HepG2 (cell line): ENCODE measurements around the gene PSD4. TPM values are rescaled to one million over a fixed set of nuclear protein-coding genes. Genes with fewer than 3 reads are reported as not detected.
A peak's percentile ranks its signal among the peaks of the same experiment; 100 is the strongest.

ENCODE experiments used
- AHR ChIP-seq: IDR thresholded peaks from 2 replicates; pipeline ENCODE4 v1.6.1; 2018; ENCODE audit warnings: missing genetic modification reagents, missing compliant biosample characterization
- KDM1A ChIP-seq: IDR thresholded peaks from 2 replicates; pipeline ENCODE4 v1.6.1; 2016; ENCODE audit warnings: missing compliant biosample characterization
- NFE2L2 ChIP-seq: fragments of 150-350 bp; IDR thresholded peaks from 2 replicates; pipeline ENCODE4 v1.6.1; 2014; ENCODE audit warnings: low read length
- SAP130 ChIP-seq: IDR thresholded peaks from 2 replicates; pipeline ENCODE4 v1.6.1; 2016; ENCODE audit warnings: low read depth
- SRSF4 ChIP-seq: fragments of 200-400 bp; formaldehyde crosslinking; IDR thresholded peaks from one replicate; pipeline ENCODE4 v1.6.1; 2018; ENCODE audit warnings: mild to moderate bottlenecking, low read depth, low read length, moderate library complexity; ENCODE audit not compliant: poor library complexity, severe bottlenecking
- ZFP90 ChIP-seq: sonication (generic); formaldehyde crosslinking; IDR thresholded peaks from 2 replicates; pipeline ENCODE4 v1.8.0; 2022; ENCODE audit warnings: missing genetic modification reagents, mild to moderate bottlenecking, inconsistent platforms, borderline replicate concordance
- ZNF101 ChIP-seq: sonication (generic); formaldehyde crosslinking; IDR thresholded peaks from 2 replicates; pipeline ENCODE4 v1.4.0; 2020; ENCODE audit warnings: mild to moderate bottlenecking, low read depth, missing genetic modification reagents, borderline replicate concordance
- ZNF160 ChIP-seq: sonication (generic); formaldehyde crosslinking; IDR thresholded peaks from 2 replicates; pipeline ENCODE4 v1.8.0; 2022; ENCODE audit warnings: mild to moderate bottlenecking, inconsistent platforms, missing genetic modification reagents
- ZNF260 ChIP-seq: sonication (generic); formaldehyde crosslinking; IDR thresholded peaks from 2 replicates; pipeline ENCODE4 v1.4.0; 2020; ENCODE audit warnings: missing genetic modification reagents, low read depth, mild to moderate bottlenecking, borderline replicate concordance
- ZNF296 ChIP-seq: sonication (generic); formaldehyde crosslinking; conservative IDR thresholded peaks from 2 replicates; pipeline ENCODE4 v1.5.0; 2020; ENCODE audit warnings: mild to moderate bottlenecking, missing genetic modification reagents
- ZNF326 ChIP-seq: sonication (generic); formaldehyde crosslinking; IDR thresholded peaks from 2 replicates; pipeline ENCODE4 v1.4.0; 2020; ENCODE audit warnings: missing genetic modification reagents, borderline replicate concordance
- ZNF335 ChIP-seq: sonication (generic); formaldehyde crosslinking; IDR thresholded peaks from 2 replicates; pipeline ENCODE4 v1.4.0; 2020; ENCODE audit warnings: missing genetic modification reagents
- ZNF484 ChIP-seq: sonication (generic); formaldehyde crosslinking; IDR thresholded peaks from 2 replicates; pipeline ENCODE4 v1.5.1; 2020; ENCODE audit warnings: mild to moderate bottlenecking, low read depth, missing genetic modification reagents, borderline replicate concordance
- ZNF589 ChIP-seq: sonication (generic); formaldehyde crosslinking; conservative IDR thresholded peaks from 2 replicates; pipeline ENCODE4 v1.8.0; 2022; ENCODE audit warnings: mild to moderate bottlenecking, moderate library complexity, missing genetic modification reagents
- ZNF629 ChIP-seq: sonication (generic); formaldehyde crosslinking; conservative IDR thresholded peaks from 2 replicates; pipeline ENCODE4 v1.5.0; 2020; ENCODE audit warnings: missing genetic modification reagents
- ZNF773 ChIP-seq: sonication (generic); formaldehyde crosslinking; IDR thresholded peaks from 2 replicates; pipeline ENCODE4 v1.4.0; 2020; ENCODE audit warnings: missing genetic modification reagents, borderline replicate concordance
- ZNF841 ChIP-seq: sonication (generic); formaldehyde crosslinking; IDR thresholded peaks from 2 replicates; pipeline ENCODE4 v1.8.1; 2023; ENCODE audit warnings: missing genetic modification reagents, borderline replicate concordance
- ZSCAN12 ChIP-seq: sonication (generic); formaldehyde crosslinking; IDR thresholded peaks from 2 replicates; pipeline ENCODE4 v1.9.0; 2021; ENCODE audit warnings: mild to moderate bottlenecking, missing genetic modification reagents
- polyA plus RNA-seq, 8 experiments: library from polyadenylated mRNA; depleted of rRNA in 3 of 8; stranded (reverse) in 7 of 8; unstranded in 1 of 8; fragments of >200 nt; fragmentation: Illumina TruSeq in 4 of 8; extraction: Trizol in 4 of 8; gene quantifications; 2 replicates each; pipeline versions ENCODE4 v1.2.1 to v1.2.3, GENCODE V29; 2011 to 2016; ENCODE audit warnings: low read depth in 4 of 8, missing spikeins in 1 of 8, mixed read lengths in 1 of 8; ENCODE audit not compliant: insufficient read depth in 1 of 8
- total RNA-seq, 5 experiments: library from RNA; depleted of rRNA; stranded (reverse); fragments of >200 nt; fragmentation: Illumina TruSeq; extraction: Trizol; gene quantifications; 2 replicates each; pipeline ENCODE4 v1.2.3, GENCODE V29; 2016; ENCODE audit warnings: low read depth in 1 of 5
- TF ChIP-seq, protein P1 (sequence below): sonication (generic); formaldehyde crosslinking; IDR thresholded peaks from 2 replicates; pipeline ENCODE4 v1.8.1; 2023; ENCODE audit warnings: missing genetic modification reagents, mild to moderate bottlenecking, borderline replicate concordance
- TF ChIP-seq, protein P2 (sequence below): sonication (generic); formaldehyde crosslinking; IDR thresholded peaks from 2 replicates; pipeline ENCODE4 v1.4.0; 2020; ENCODE audit warnings: missing genetic modification reagents
- TF ChIP-seq, protein P3 (sequence below): fragments of 450-650 bp; IDR thresholded peaks from 2 replicates; pipeline ENCODE4 v1.6.1; 2016
- TF ChIP-seq, protein P4 (sequence below): sonication (generic); formaldehyde crosslinking; IDR thresholded peaks from 2 replicates; pipeline ENCODE4 v1.4.0; 2020; ENCODE audit warnings: low read depth, missing genetic modification reagents
- TF ChIP-seq, protein P5 (sequence below): sonication (generic); formaldehyde crosslinking; IDR thresholded peaks from 2 replicates; pipeline ENCODE4 v1.5.1; 2020; ENCODE audit warnings: missing genetic modification reagents, mild to moderate bottlenecking, borderline replicate concordance

The PSD4 gene
- total and polyA plus RNA-seq, 2 of the 13 experiments (the other 11 are each of a cell fraction or from before 2014, with no cell fraction given) = 5.8 to 9.4 TPM

DNA sequence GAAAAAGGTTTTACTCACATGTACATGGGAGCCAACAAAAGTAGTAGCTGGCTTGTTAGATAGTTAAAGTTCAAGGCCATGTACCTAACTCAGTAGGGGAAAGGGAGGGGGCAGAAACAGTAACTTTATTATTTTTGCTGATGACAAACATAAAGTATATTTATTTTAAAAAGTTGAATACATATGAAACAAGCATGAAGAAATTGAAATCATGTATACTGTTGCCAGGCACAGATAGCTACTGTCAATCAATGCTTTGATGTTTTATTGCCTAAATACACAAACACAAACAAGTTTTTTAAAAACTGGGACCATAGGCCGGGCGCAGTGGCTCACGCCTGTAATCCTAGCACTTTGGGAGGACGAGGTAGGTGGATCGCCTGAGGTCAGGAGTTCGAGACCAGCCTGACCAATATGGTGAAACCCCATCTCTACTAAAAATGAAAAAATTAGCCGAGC, 7.6 kb upstream of the PSD4 start (continued):
- TF ChIP-seq ZNF589 (no peak), SRSF4 (no peak), ZNF326 (CRISPR knock-in tag) (no peak), NFE2L2 (no peak), ZNF629 (0 out of 2 replicates have a peak, but pooled peaks have one; percentile 17), ZNF484 (no peak), ZNF260 (no peak), ZNF335 (CRISPR knock-in tag) (no peak), AHR (CRISPR knock-in tag) (no peak), KDM1A (CRISPR knock-in tag) (peak; percentile 8; the same call in 1 of the 2 replicates), ZSCAN12 (CRISPR knock-in tag) (no peak), SAP130 (peak; percentile 30; the same call in 1 of the 2 replicates), ZNF841 (CRISPR knock-in tag) (no peak), ZFP90 (CRISPR knock-in tag) (no peak), ZNF773 (CRISPR knock-in tag) (no peak), ZNF296 (CRISPR knock-in tag) (no peak), ZNF160 (CRISPR knock-in tag) (no peak), ZNF101 (CRISPR knock-in tag) (no peak)
- TF ChIP-seq, protein P1, sequence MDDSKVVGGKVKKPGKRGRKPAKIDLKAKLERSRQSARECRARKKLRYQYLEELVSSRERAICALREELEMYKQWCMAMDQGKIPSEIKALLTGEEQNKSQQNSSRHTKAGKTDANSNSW = no peak
- TF ChIP-seq, protein P2, sequence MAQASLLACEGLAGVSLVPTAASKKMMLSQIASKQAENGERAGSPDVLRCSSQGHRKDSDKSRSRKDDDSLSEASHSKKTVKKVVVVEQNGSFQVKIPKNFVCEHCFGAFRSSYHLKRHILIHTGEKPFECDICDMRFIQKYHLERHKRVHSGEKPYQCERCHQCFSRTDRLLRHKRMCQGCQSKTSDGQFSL (CRISPR knock-in tag) = no peak
- TF ChIP-seq, protein P3, sequence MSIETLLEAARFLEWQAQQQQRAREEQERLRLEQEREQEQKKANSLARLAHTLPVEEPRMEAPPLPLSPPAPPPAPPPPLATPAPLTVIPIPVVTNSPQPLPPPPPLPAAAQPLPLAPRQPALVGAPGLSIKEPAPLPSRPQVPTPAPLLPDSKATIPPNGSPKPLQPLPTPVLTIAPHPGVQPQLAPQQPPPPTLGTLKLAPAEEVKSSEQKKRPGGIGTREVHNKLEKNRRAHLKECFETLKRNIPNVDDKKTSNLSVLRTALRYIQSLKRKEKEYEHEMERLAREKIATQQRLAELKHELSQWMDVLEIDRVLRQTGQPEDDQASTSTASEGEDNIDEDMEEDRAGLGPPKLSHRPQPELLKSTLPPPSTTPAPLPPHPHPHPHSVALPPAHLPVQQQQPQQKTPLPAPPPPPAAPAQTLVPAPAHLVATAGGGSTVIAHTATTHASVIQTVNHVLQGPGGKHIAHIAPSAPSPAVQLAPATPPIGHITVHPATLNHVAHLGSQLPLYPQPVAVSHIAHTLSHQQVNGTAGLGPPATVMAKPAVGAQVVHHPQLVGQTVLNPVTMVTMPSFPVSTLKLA = no peak
- TF ChIP-seq, protein P4, sequence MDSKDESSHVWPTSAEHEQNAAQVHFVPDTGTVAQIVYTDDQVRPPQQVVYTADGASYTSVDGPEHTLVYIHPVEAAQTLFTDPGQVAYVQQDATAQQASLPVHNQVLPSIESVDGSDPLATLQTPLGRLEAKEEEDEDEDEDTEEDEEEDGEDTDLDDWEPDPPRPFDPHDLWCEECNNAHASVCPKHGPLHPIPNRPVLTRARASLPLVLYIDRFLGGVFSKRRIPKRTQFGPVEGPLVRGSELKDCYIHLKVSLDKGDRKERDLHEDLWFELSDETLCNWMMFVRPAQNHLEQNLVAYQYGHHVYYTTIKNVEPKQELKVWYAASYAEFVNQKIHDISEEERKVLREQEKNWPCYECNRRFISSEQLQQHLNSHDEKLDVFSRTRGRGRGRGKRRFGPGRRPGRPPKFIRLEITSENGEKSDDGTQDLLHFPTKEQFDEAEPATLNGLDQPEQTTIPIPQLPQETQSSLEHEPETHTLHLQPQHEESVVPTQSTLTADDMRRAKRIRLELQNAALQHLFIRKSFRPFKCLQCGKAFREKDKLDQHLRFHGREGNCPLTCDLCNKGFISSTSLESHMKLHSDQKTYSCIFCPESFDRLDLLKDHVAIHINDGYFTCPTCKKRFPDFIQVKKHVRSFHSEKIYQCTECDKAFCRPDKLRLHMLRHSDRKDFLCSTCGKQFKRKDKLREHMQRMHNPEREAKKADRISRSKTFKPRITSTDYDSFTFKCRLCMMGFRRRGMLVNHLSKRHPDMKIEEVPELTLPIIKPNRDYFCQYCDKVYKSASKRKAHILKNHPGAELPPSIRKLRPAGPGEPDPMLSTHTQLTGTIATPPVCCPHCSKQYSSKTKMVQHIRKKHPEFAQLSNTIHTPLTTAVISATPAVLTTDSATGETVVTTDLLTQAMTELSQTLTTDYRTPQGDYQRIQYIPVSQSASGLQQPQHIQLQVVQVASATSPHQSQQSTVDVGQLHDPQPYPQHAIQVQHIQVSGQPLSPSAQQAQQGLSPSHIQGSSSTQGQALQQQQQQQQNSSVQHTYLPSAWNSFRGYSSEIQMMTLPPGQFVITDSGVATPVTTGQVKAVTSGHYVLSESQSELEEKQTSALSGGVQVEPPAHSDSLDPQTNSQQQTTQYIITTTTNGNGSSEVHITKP = no peak
- TF ChIP-seq, protein P5, sequence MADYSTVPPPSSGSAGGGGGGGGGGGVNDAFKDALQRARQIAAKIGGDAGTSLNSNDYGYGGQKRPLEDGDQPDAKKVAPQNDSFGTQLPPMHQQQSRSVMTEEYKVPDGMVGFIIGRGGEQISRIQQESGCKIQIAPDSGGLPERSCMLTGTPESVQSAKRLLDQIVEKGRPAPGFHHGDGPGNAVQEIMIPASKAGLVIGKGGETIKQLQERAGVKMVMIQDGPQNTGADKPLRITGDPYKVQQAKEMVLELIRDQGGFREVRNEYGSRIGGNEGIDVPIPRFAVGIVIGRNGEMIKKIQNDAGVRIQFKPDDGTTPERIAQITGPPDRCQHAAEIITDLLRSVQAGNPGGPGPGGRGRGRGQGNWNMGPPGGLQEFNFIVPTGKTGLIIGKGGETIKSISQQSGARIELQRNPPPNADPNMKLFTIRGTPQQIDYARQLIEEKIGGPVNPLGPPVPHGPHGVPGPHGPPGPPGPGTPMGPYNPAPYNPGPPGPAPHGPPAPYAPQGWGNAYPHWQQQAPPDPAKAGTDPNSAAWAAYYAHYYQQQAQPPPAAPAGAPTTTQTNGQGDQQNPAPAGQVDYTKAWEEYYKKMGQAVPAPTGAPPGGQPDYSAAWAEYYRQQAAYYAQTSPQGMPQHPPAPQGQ (CRISPR knock-in tag) = no peak
